Endothelial cell of umbilical vein (primary cell): ENCODE measurements around the gene IPO11. TPM values are rescaled to one million over a fixed set of nuclear protein-coding genes. Genes with fewer than 3 reads are reported as not detected.

ENCODE experiments used
- BruUV-seq: library from RNA; stranded (reverse); fragments of 400-500 nt; replicated peaks from 2 replicates; lab custom pipeline; 2021; lab: Mats Ljungman, UMichigan
- CTCF ChIA-PET: fragments of 300-600, 350-600 bp; sonication (Branson Sonifier 250); formaldehyde crosslinking; loops from one replicate; lab custom pipeline; 2021; ENCODE audit warnings: antibody characterized with exemption, inconsistent platforms; lab: Charles Lee
- POLR2A ChIA-PET: fragments of 300-600, 350-600 bp; sonication (Branson Sonifier 250); formaldehyde crosslinking; loops from one replicate; lab custom pipeline; 2021; ENCODE audit warnings: antibody characterized with exemption, inconsistent platforms; lab: Charles Lee
- DNase-seq: peaks from one replicate; pipeline ENCODE4 v3.0.0-alpha.2; 2011; ENCODE audit warnings: low read depth, low spot score
- FAIRE-seq: peaks from 2 replicates; lab custom pipeline; 2011; peaks lifted over from hg19 to GRCh38; lab: Jason Lieb, UNC
- H2AFZ ChIP-seq: 2 replicates; pipeline ENCODE4 v1.6.0; 2012; ENCODE audit warnings: low read depth, low read length, control low read depth, inconsistent platforms
- H3K27ac ChIP-seq: 2 replicates; pipeline ENCODE4 v1.5.1; 2011; ENCODE audit warnings: low read depth, mild to moderate bottlenecking, control low read depth, low read length, moderate library complexity; ENCODE audit not compliant: insufficient read depth
- H3K27me3 ChIP-seq, 2 experiments: 2 replicates each; pipeline versions ENCODE4 v1.6.0 to v1.6.1; 2011; ENCODE audit warnings: low read length in 2 of 2, mixed read lengths in 1 of 2; ENCODE audit not compliant: control insufficient read depth in 2 of 2, insufficient read depth in 2 of 2
- H3K36me3 ChIP-seq, 2 experiments: 2 replicates in 1 of 2; 3 replicates in 1 of 2; pipeline ENCODE4 v1.5.1; 2011; ENCODE audit warnings: low read length in 2 of 2, mild to moderate bottlenecking in 1 of 2, moderate library complexity in 1 of 2; ENCODE audit not compliant: control insufficient read depth in 2 of 2, insufficient read depth in 2 of 2; ENCODE audit errors: extremely low read depth in 1 of 2
- H3K4me1 ChIP-seq: 3 replicates; pipeline ENCODE4 v1.5.1; 2011; ENCODE audit warnings: mild to moderate bottlenecking, low read length; ENCODE audit not compliant: control insufficient read depth, insufficient read depth; ENCODE audit errors: extremely low read depth
- H3K4me2 ChIP-seq: 2 replicates; pipeline ENCODE4 v1.6.1; 2011; ENCODE audit warnings: low read length, control low read depth, mixed read lengths; ENCODE audit not compliant: insufficient read depth
- H3K4me3 ChIP-seq, 3 experiments: fragments of 200-600 bp in 1 of 3; sonication (generic), shearing (Covaris generic) in 1 of 3; replicated peaks in 1 of 3; 2 replicates each; pipeline ENCODE4 v1.5.1; 2011 to 2016; ENCODE audit warnings: control low read depth in 3 of 3, low read length in 3 of 3, mild to moderate bottlenecking in 2 of 3, inconsistent platforms in 1 of 3, low read depth in 1 of 3, moderate library complexity in 1 of 3; ENCODE audit not compliant: insufficient read depth in 1 of 3
- H3K79me2 ChIP-seq: 2 replicates; pipeline ENCODE4 v1.6.0; 2012; ENCODE audit warnings: low read length, inconsistent platforms; ENCODE audit not compliant: control insufficient read depth, insufficient read depth
- H3K9ac ChIP-seq: replicated peaks from 2 replicates; pipeline ENCODE3; 2011; ENCODE audit warnings: low read length, control low read depth; ENCODE audit not compliant: insufficient read depth; ENCODE audit errors: extremely low read depth
- H3K9me1 ChIP-seq: replicated peaks from 3 replicates; pipeline ENCODE4 v1.6.0; 2011; ENCODE audit warnings: mild to moderate bottlenecking, low read length; ENCODE audit not compliant: control insufficient read depth, insufficient read depth; ENCODE audit errors: extremely low read depth
- H3K9me3 ChIP-seq: replicated peaks from 2 replicates; pipeline ENCODE4 v1.5.1; 2012; ENCODE audit warnings: low read length, inconsistent platforms; ENCODE audit not compliant: control insufficient read depth, insufficient read depth
- H4K20me1 ChIP-seq: replicated peaks from 2 replicates; pipeline ENCODE3; 2011; ENCODE audit warnings: mild to moderate bottlenecking, low read length; ENCODE audit not compliant: control insufficient read depth, insufficient read depth; ENCODE audit errors: extremely low read depth
- EZH2 ChIP-seq: IDR thresholded peaks from 2 replicates; pipeline ENCODE4 v1.6.1; 2012; ENCODE audit warnings: borderline replicate concordance, low read depth, mild to moderate bottlenecking, moderate library complexity, low read length, inconsistent platforms; ENCODE audit not compliant: severe bottlenecking
- FOS ChIP-seq: IDR thresholded peaks from 2 replicates; pipeline ENCODE4 v1.6.1; 2011; ENCODE audit warnings: mild to moderate bottlenecking, low read length, moderate library complexity, borderline replicate concordance; ENCODE audit not compliant: insufficient read depth
- GATA2 ChIP-seq: IDR thresholded peaks from 2 replicates; pipeline ENCODE4 v1.7.0; 2011; ENCODE audit warnings: low read depth, mild to moderate bottlenecking, moderate library complexity, mixed read lengths, low read length; ENCODE audit not compliant: insufficient read length, insufficient read depth
- JUN ChIP-seq: IDR thresholded peaks from 2 replicates; pipeline ENCODE4 v1.6.1; 2011; ENCODE audit warnings: borderline replicate concordance, low read depth; ENCODE audit not compliant: insufficient read length, insufficient read depth
- MYC ChIP-seq: IDR thresholded peaks from one replicate; pipeline ENCODE4 v1.6.1; 2011; ENCODE audit warnings: mild to moderate bottlenecking, low read depth, low read length
- POLR2A ChIP-seq: IDR thresholded peaks from 2 replicates; pipeline ENCODE4 v1.6.1; 2012; ENCODE audit warnings: low read depth, mild to moderate bottlenecking, control low read depth, low read length
- POLR2AphosphoS5 ChIP-seq: IDR thresholded peaks from 2 replicates; pipeline ENCODE4 v1.6.1; 2012; ENCODE audit warnings: low read depth, mild to moderate bottlenecking, control low read depth, low read length, moderate library complexity; ENCODE audit not compliant: insufficient read depth
- dilution Hi-C: fragments of 300-500 bp; cut with MboI; formaldehyde crosslinking; loops from one replicate; pipeline ENCODE4 v1.15.0; 2019; ENCODE audit warnings: low sequenced_read_pairs; ENCODE audit not compliant: extremely low pct_ligation_motif_present
- intact Hi-C: fragments of 100-400 bp; cut with micrococcal nuclease; formaldehyde crosslinking; loops from one replicate; pipeline ENCODE4 v1.10.0; 2022
- polyA plus RNA-seq, 4 experiments: library from polyadenylated mRNA; depleted of rRNA in 3 of 4; stranded (reverse) in 3 of 4; unstranded in 1 of 4; fragments of >200 nt; gene quantifications; 2 replicates each; pipeline versions ENCODE4 v1.2.1 to v1.2.3, GENCODE V29; 2011 to 2012; ENCODE audit warnings: missing spikeins in 1 of 4
- total RNA-seq: library from RNA; stranded (reverse); gene quantifications from 2 replicates; pipeline ENCODE4 v1.2.3, GENCODE V29; 2021
- TF ChIP-seq, protein P1 (sequence below): IDR thresholded peaks from 2 replicates; pipeline ENCODE4 v1.6.1; 2011; ENCODE audit not compliant: insufficient read depth, insufficient read length
- TF ChIP-seq, protein P2 (sequence below), 2 donors: IDR thresholded peaks; 1 replicate in 1 of 2; 2 replicates in 1 of 2; pipeline ENCODE4 v1.5.1; 2011; ENCODE audit warnings: low read length in 2 of 2, mild to moderate bottlenecking in 2 of 2, moderate library complexity in 2 of 2, control low read depth in 1 of 2, inconsistent platforms in 1 of 2, low read depth in 1 of 2; ENCODE audit not compliant: insufficient read depth in 1 of 2; ENCODE audit errors: extremely low read depth in 1 of 2

Gene IPO11
- total and polyA plus RNA-seq, 2 donors (not counting 3 experiments of a cell fraction or from before 2014, with no cell fraction given), result 38.5 to 80.9 TPM

DNA sequence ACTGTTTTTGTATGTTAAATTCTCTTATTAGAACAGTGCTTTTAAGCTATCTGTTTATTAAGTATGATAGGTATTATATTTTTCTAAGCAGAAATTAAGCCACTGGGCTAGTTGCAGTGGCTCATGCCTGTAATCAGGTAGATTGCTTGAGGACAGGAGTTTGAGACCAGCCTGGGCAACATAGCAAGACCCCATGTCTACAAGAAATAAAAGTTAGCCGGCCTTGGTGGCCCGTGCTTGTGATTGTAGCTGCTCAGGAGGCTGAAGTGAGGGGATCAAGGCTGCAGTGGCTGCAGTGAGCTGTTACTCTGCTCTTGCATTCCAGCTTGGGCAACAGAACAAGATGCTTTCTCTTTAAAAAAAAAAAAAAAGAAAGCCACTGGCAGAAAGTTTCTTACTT is 121.0 kb downstream of the IPO11 start:
- intact Hi-C loops, result no loop called here
- Histone ChIP-seq H3K9ac (no peak overlapping the region), H3K9me3 (no peaks in the 10 kb centered on the region), H3K79me2 (no peaks in the 10 kb centered on the region), H3K4me1 (no peaks in the 10 kb centered on the region), H3K9me1 (no peaks in the 10 kb centered on the region), H3K4me3 (no peak overlapping the region), H3K4me2 (no peak overlapping the region), H4K20me1 (no peaks in the 10 kb centered on the region), H3K27ac (no peak overlapping the region), H3K36me3 (no peaks in the 10 kb centered on the region), H3K27me3 (no peaks in the 10 kb centered on the region), H2AFZ (no peak overlapping the region)
- ChIA-PET CTCF (interaction anchor here (1.0 kb wide), 1 partner anchor 74 kb away, joined by 4 read pairs; no protein-coding TSS in a partner anchor), POLR2A (no interaction called here)
- no TSS peak for BruUV-seq
- no peak for TF ChIP-seq POLR2A
- no peak for TF ChIP-seq POLR2AphosphoS5
- no peak for TF ChIP-seq EZH2
- TF ChIP-seq, protein P1, sequence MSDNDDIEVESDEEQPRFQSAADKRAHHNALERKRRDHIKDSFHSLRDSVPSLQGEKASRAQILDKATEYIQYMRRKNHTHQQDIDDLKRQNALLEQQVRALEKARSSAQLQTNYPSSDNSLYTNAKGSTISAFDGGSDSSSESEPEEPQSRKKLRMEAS, result no peak
- no peak for TF ChIP-seq GATA2
- no peak for TF ChIP-seq FOS
- TF ChIP-seq, protein P2, sequence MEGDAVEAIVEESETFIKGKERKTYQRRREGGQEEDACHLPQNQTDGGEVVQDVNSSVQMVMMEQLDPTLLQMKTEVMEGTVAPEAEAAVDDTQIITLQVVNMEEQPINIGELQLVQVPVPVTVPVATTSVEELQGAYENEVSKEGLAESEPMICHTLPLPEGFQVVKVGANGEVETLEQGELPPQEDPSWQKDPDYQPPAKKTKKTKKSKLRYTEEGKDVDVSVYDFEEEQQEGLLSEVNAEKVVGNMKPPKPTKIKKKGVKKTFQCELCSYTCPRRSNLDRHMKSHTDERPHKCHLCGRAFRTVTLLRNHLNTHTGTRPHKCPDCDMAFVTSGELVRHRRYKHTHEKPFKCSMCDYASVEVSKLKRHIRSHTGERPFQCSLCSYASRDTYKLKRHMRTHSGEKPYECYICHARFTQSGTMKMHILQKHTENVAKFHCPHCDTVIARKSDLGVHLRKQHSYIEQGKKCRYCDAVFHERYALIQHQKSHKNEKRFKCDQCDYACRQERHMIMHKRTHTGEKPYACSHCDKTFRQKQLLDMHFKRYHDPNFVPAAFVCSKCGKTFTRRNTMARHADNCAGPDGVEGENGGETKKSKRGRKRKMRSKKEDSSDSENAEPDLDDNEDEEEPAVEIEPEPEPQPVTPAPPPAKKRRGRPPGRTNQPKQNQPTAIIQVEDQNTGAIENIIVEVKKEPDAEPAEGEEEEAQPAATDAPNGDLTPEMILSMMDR (IDR thresholded peaks at IDR 0.05; ENCODE audit: extremely low read depth in 1 of 2, insufficient read depth in 1 of 2, low read depth in 1 of 2, low read length in 2 of 2), result no peak
- no peak for TF ChIP-seq JUN
- TF ChIP-seq MYC, result no peak
- DNase-seq (no peak), FAIRE-seq (no peak)
- dilution Hi-C loops, result no loop called here
